GM12878 (cell line): ENCODE results near the gene GLT8D2.

Experiments
- CHD2 ChIP-seq: IDR thresholded peaks from 2 replicates; pipeline ENCODE4 v1.6.1; 2011; ENCODE audit warnings: low read depth, low read length, improper control_type of control experiment, borderline replicate concordance
- RAD21 ChIP-seq: IDR thresholded peaks from 2 replicates; pipeline ENCODE4 v1.6.1; 2011; ENCODE audit warnings: mild to moderate bottlenecking, low read depth, low read length, moderate library complexity; ENCODE audit not compliant: insufficient read depth
- YY1 ChIP-seq: IDR thresholded peaks from 2 replicates; pipeline ENCODE4 v1.6.1; 2011; ENCODE audit warnings: low read depth, mild to moderate bottlenecking, low read length

- TF ChIP-seq CHD2: no peak
- no peak for TF ChIP-seq YY1
- no peak for TF ChIP-seq RAD21
These were observed 39.9 kb downstream of the GLT8D2 start for GRCh38 chr12:104010121-104010520.
